HG03045 (cell line): ENCODE data around the gene MYOG.

Source experiments
- ATAC-seq: cut with Tn5 transposase; IDR thresholded peaks from one replicate; pipeline ENCODE4 v1.9.1; 2021; ENCODE audit warnings: mild to moderate bottlenecking, moderate library complexity; ENCODE audit not compliant: unreplicated experiment

MYOG gene

GRCh38 chr1:203117611-203118575, 32.1 kb upstream of the MYOG start:
- no peak for ATAC-seq

DNA sequence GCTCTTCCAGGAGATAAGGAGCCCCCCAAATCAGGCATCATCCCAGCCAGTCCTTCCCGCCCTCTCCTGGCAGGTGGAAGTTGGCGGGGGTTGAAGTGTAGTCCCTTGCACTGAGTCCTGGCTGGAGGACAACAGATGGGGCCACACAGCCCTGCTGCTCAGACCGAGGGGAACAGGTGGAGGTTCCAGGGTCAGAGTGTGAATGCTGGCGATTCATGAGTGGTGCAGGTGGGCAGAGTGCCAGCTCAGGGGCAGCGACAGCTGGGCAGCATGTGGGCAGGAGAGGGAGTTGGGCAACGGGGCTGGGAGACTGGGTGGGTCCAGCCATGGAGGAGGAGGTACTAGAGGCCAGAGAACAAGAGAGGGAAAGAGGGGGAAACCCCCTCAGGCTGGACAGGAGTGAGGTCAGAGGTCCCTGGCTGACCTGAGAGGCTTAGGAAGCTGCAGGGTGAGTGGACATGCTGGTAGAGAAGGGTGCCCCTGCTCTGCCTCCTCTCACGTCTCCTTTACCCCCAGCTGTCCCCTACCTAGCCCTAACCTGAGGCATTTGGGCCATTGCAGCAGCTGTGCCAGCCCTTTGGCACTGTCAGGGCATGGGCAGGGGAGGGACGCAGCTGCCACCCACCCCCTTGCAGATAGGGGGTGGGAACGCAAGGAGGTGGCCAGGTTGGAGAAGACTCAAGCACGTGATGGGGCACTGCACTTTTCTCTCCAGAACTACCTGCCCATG, 30.4 kb upstream of the MYOG start:
- no peak for ATAC-seq

DNA sequence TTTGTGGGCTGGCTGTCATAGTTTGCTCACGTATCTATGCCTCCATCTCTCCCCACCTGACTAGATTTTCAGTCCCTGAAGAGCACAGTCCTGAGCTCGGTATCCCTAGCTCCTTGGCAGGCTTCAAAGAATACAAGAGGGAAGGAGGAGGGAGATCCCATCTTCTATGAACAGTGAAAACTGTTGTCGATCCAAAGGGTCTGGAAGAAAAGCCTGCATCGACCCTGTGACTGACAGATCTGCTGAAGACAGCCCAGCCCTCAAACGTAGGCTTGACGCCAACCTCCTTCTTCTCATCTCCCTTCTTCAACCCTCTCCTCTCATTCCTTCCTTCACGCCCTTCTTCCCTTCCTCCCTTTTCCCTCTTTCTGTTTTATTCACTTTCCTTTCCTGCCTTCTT, 28.4 kb upstream of the MYOG start:
- ATAC-seq: no peak

- no peak for ATAC-seq
These were observed 27.5 kb upstream of the MYOG start for GRCh38 chr1:203113308-203113707.

DNA sequence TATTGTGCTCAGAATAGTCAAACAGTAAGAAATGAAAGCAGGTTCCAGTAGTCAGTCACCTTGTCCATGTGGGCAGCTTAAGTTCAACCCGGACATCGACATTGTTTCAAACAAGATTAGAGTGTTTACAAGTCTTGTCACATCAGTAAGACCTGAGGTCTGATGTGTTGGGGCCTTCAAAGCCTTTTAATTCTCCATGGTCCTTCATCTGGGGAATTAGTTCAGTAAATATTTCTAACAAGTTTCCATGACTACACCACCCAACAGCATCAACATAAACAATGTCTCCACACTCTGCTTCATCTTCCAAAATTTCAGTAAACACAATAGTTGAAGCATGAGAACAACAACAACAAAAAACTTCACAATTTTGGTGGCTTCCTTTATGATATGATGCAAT, 26.7 kb upstream of the MYOG start:
- ATAC-seq: no peak

GRCh38 chr1:203104789-203105390, 19.1 kb upstream of the MYOG start:
- no peak for ATAC-seq

GRCh38 chr1:203103829-203104495, 18.1 kb upstream of the MYOG start:
- ATAC-seq: no peak

DNA sequence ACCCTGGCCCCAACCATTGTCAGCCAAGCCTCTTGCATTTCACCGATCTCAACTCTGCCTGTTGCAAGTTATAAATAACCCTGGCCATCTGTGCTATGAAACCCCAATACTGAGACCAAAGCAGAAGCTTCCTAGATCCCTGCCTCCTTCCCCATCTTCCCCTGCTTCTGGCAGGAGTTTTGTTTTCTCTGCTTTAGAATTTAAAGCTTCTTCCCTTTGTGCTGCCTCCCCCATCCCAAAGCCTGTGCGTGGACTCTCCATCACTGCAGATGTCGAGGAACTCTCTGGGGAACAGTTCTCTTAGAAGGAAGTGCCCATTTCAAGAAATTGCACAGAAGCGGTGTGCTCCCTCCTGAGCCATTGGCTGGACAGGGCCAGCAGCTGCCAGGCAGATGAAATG, 17.4 kb upstream of the MYOG start:
- no peak for ATAC-seq

GRCh38 chr1:203101813-203102634, 16.2 kb upstream of the MYOG start:
- no peak for ATAC-seq

- ATAC-seq: no peak
These were observed 14.7 kb upstream of the MYOG start for GRCh38 chr1:203100516-203100869.

- no peak for ATAC-seq
These were observed 14.1 kb upstream of the MYOG start for GRCh38 chr1:203099805-203100515.

DNA sequence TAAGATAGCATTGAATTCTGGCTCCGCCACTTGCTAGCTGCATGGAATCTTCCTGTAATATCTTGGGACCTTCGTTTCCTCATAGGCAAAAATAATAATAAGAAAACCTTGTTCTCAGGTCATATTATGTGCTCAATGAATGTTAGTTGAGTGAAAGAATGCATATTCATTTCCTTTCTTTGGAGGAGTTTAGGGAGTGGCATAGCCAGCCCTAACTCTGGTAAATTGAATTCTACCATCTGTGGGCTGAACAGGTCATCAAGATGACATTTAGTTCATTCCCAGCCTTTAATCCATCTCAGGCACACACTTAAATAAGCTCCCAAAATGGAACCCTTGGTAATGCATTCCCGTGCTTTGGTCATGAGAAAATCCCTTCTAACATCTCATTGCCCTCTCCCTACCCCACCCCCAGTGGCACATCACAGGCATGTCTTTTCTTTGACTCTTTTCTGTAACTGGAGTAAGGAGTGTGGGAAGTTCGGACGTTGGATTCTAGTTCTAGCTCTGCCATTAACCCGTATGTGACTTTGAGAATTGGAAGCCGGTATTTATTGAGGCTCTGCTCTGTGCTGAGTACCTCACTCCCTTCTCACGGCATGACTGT, 13.2 kb upstream of the MYOG start:
- no peak for ATAC-seq

DNA sequence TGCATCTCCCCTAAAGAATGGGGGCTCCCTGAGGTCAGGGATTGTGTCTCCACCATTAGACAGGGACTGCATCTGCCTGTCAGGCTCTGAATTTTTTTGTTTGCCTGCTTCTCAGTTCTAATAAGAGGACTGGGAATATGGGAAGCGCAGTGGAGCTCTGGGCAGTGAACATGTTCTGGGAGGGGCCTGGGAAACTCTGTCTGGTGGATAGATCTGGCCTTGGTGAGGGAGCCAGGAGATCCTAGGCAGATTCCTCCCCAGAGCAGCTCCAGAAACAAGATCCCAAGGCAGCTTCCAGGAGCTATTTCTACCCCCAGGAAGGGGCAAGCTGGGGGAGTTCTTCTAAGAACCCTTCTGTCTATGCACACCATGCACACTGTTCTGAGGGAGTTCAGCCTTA, 12.6 kb upstream of the MYOG start:
- ATAC-seq: no peak

GRCh38 chr1:203097001-203097400, 11.2 kb upstream of the MYOG start:
- no peak for ATAC-seq

- ATAC-seq: no peak
These were observed 10.8 kb upstream of the MYOG start for GRCh38 chr1:203096566-203096965.

DNA sequence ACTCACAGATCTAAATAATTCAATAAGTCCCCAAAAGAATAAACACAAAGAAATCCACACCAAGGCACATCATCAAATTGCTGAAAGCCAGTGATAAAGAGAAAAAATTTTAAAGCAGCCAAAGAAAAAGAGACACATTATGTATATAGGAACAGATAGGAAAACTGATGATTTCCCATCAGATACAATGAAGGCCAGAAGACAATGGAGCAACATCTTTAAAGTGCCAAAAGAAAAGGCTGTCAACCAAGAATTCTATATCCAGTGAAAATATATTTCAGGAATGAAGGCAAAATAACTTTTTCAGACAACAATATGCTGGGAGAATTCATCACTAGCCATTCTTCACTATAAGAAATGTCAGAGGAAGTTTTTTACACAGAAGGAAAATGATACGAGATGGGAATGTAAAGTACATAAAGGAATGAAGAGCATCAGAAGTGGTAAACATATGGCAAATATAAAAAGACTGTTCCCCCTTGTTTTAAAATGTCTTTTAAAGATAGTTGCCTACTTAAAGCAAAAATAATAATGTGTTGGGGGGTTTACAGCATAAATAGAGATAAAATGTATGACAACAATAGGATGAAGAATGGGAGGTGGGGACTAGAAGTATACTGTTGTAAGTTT, 9.4 kb upstream of the MYOG start:
- no peak for ATAC-seq

- ATAC-seq: no peak
These were observed 8.1 kb upstream of the MYOG start for GRCh38 chr1:203093754-203094410.

DNA sequence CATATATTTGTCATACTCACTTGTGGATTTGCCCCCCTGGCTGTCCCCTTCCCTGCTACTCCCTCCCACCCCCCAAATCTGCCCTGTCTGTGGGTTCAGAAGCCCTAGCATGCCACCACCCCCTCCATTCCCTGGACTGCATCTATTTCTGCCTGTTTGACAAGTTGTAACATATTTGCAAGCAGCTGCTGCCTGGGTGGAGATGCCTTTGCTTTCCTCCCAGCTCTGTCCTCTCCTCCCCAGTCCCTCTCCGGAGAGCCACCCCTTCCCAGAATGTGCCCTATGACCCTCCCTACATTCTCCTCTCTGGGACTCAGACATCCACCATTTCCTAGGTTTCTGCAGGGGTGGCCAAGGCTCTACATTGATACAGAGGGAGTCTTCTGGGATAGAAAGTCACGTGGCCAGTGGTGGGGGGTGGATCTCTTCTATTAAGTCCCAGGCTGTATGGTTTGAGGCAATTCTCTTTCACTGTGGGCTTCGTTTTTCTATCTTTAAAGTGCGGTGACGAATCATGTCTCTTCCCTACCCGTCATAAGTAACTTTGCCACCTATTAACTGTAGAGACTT, 6.0 kb upstream of the MYOG start:
- no peak for ATAC-seq
